Ascending aorta (tissue), 2 donors: ENCODE measurements around the gene MCFD2. TPM values are rescaled to one million over a fixed set of nuclear protein-coding genes. Genes with fewer than 3 reads are reported as not detected.
"Not testable (repeated sequence)": the region's sequence is repeated elsewhere in the genome, so short reads cannot be mapped to it uniquely, and the experiment has no call there.

Source experiments
- DNase-seq, 2 donors: peaks; one replicate each; pipeline ENCODE4 v3.0.0-alpha.2; 2019; ENCODE audit warnings: low spot score in 2 of 2
- H3K27ac ChIP-seq, 2 donors: fragments of 200-600 bp; sonication (generic); one replicate each; pipeline ENCODE4 v1.5.1; 2016 to 2017; ENCODE audit warnings: mild to moderate bottlenecking in 1 of 2
- H3K27me3 ChIP-seq: fragments of 200-600 bp; sonication (generic); one replicate; pipeline ENCODE4 v1.5.1; 2017
- H3K36me3 ChIP-seq, 2 donors: fragments of 200-600 bp; sonication (generic); one replicate each; pipeline ENCODE4 v1.5.1; 2016
- H3K4me1 ChIP-seq, 2 donors: fragments of 200-600 bp; sonication (generic); one replicate each; pipeline ENCODE4 v1.5.1; 2016 to 2017; ENCODE audit warnings: mild to moderate bottlenecking in 1 of 2
- H3K4me3 ChIP-seq, 2 donors: fragments of 200-600 bp; sonication (generic); one replicate each; pipeline ENCODE4 v1.5.1; 2016 to 2017; ENCODE audit warnings: mild to moderate bottlenecking in 1 of 2
- H3K9me3 ChIP-seq, 2 donors: fragments of 200-600 bp; sonication (generic); one replicate each; pipeline ENCODE4 v1.5.1; 2016
- CTCF ChIP-seq, 3 experiments: fragments of 200-600 bp in 2 of 3; fragments of 450-650 bp in 1 of 3; sonication (generic) in 2 of 3; IDR thresholded peaks; one replicate each; pipeline ENCODE4 v1.5.1; 2016 to 2019; ENCODE audit warnings: antibody characterized with exemption in 3 of 3, mild to moderate bottlenecking in 1 of 3, moderate library complexity in 1 of 3
- intact Hi-C: fragments of 100-400 bp; cut with DNase I; formaldehyde crosslinking; loops from one replicate; pipeline ENCODE4 v1.15.1; 2023
- total RNA-seq: library from RNA; depleted of rRNA; stranded (reverse); fragments of >200 nt; gene quantifications from one replicate; pipeline ENCODE4 v1.1.0, GENCODE V29; 2016

Gene MCFD2
- total RNA-seq, 1 donor from 2014 or later, result 171 TPM

GRCh38 chr2:46913471-46914381, 1.9 kb downstream of the MCFD2 start:
- no peaks in the 10 kb centered on the region for H3K9me3 ChIP-seq
- peak in 1 of 2 donors; percentile 79 for DNase-seq
- intact Hi-C loops, result loop anchor here (2.0 kb wide), 1 partner anchor 71 kb away; no protein-coding TSS in a partner anchor
- H3K4me3 ChIP-seq, result peak overlapping the region; percentile 83 to 88
- no peak for TF ChIP-seq CTCF (IDR thresholded peaks at IDR 0.05)
- H3K4me1 ChIP-seq, result peaks cover 4 to 25% of the 10 kb centered on the region in 2 donors
- H3K27ac ChIP-seq, result peak overlapping the region; percentile 97 to 99
- H3K27me3 ChIP-seq, result no peaks in the 10 kb centered on the region
- H3K36me3 ChIP-seq, result peaks cover 17 to 34% of the 10 kb centered on the region in 2 donors

GRCh38 chr2:46909771-46910419, 5.7 kb downstream of the MCFD2 start:
- no peak for DNase-seq
- H3K27me3 ChIP-seq, result no peaks in the 10 kb centered on the region
- no peaks in the 10 kb centered on the region for H3K9me3 ChIP-seq
- H3K27ac ChIP-seq, result no peak overlapping the region
- TF ChIP-seq CTCF (IDR thresholded peaks at IDR 0.05), result no peak
- peaks cover 4 to 15% of the 10 kb centered on the region in 2 donors for H3K4me1 ChIP-seq
- intact Hi-C loops, result no loop called here
- peaks cover 44 to 71% of the 10 kb centered on the region in 2 donors for H3K36me3 ChIP-seq
- H3K4me3 ChIP-seq, result no peak overlapping the region

- Histone ChIP-seq H3K4me1 (peaks cover 4 to 11% of the 10 kb centered on the region in 2 donors), H3K4me3 (no peak overlapping the region), H3K27ac (no peak overlapping the region), H3K27me3 (no peaks in the 10 kb centered on the region), H3K36me3 (peaks cover 52 to 77% of the 10 kb centered on the region in 2 donors), H3K9me3 (no peaks in the 10 kb centered on the region)
- intact Hi-C loops, result no loop called here
- no peak for DNase-seq
- no peak for TF ChIP-seq CTCF (IDR thresholded peaks at IDR 0.05)
These were observed 6.5 kb downstream of the MCFD2 start for GRCh38 chr2:46909150-46909549.

GRCh38 chr2:46904908-46905678, 10.5 kb downstream of the MCFD2 start:
- H3K27ac ChIP-seq, H3K4me3 ChIP-seq, H3K4me1 ChIP-seq, H3K9me3 ChIP-seq, intact Hi-C loops, H3K27me3 ChIP-seq, DNase-seq: not testable (repeated sequence)
- peaks cover 46 to 59% of the 10 kb centered on the region in 2 donors for H3K36me3 ChIP-seq

GRCh38 chr2:46902980-46903379, 12.6 kb downstream of the MCFD2 start:
- H3K9me3 ChIP-seq, H3K4me3 ChIP-seq, DNase-seq, H3K27me3 ChIP-seq, H3K27ac ChIP-seq, H3K4me1 ChIP-seq, intact Hi-C loops: not testable (repeated sequence)
- H3K36me3 ChIP-seq, result peaks cover 29 to 41% of the 10 kb centered on the region in 2 donors

GRCh38 chr2:46902465-46902864, 13.1 kb downstream of the MCFD2 start:
- H3K27me3 ChIP-seq, result no peaks in the 10 kb centered on the region
- H3K9me3 ChIP-seq, result no peaks in the 10 kb centered on the region
- DNase-seq, result no peak

More at GRCh38 chr2:46902465-46902864, 13.1 kb downstream of the MCFD2 start:
- Histone ChIP-seq H3K36me3 (peaks cover 26 to 36% of the 10 kb centered on the region in 2 donors), H3K4me1 (no peaks in the 10 kb centered on the region), H3K27ac (no peak overlapping the region), H3K4me3 (no peak overlapping the region)
- TF ChIP-seq CTCF (IDR thresholded peaks at IDR 0.05), result no peak
- intact Hi-C loops, result no loop called here
